ENCODE measurements around the gene GH2.
A peak's percentile ranks its signal among the peaks of the same experiment; 100 is the strongest.
"Not testable (repeated sequence)": the region's sequence is repeated elsewhere in the genome, so short reads cannot be mapped to it uniquely, and the experiment has no call there.

GH2 gene

GRCh38 chr17:63880706-63881105 is 1.0 kb downstream of the GH2 start:
- Histone ChIP-seq H3K4me2 (ENCODE audit: low read length) (no peak overlapping the region), H3K27me3 (ENCODE audit: insufficient read depth, low read length) (peaks cover 7% of the 10 kb centered on the region), H3K9me3 (ENCODE audit: low read length) (no peaks in the 10 kb centered on the region), H3K27ac (ENCODE audit: low read depth, low read length, poor library complexity, severe bottlenecking) (no peak overlapping the region), H3K4me1 (ENCODE audit: insufficient read depth, low read length, severe bottlenecking) (no peaks in the 10 kb centered on the region), H3K9me2 (ENCODE audit: low read depth, low read length) (no peaks in the 10 kb centered on the region), H3K9ac (ENCODE audit: low read length) (no peak overlapping the region), H2AFZ (ENCODE audit: low read length) (no peak overlapping the region), H4K20me1 (ENCODE audit: insufficient read depth, low read length) (no peaks in the 10 kb centered on the region), H3F3A (ENCODE audit: insufficient read depth, low read length) (no peaks in the 10 kb centered on the region), H3K79me2 (ENCODE audit: insufficient read depth, low read length) (no peaks in the 10 kb centered on the region), H3K36me3 (ENCODE audit: insufficient read depth, low read length) (no peaks in the 10 kb centered on the region), H3K4me3 (ENCODE audit: low read depth, low read length, poor library complexity, severe bottlenecking) (no peak overlapping the region)
- TF ChIP-seq EZH2 (IDR thresholded peaks at IDR 0.05; ENCODE audit: borderline replicate concordance, low read length) (no peak), CTCF (IDR thresholded peaks at IDR 0.05; ENCODE audit: low read length) (no peak)

GRCh38 chr17:63878413-63878812 is 3.3 kb downstream of the GH2 start:
- not testable (repeated sequence) for H3K27me3 ChIP-seq (ENCODE audit: insufficient read depth, low read length); H3K9me3 ChIP-seq (ENCODE audit: low read length); H3K36me3 ChIP-seq (ENCODE audit: insufficient read depth, low read length); H4K20me1 ChIP-seq (ENCODE audit: insufficient read depth, low read length); H3K4me3 ChIP-seq (ENCODE audit: low read depth, low read length, poor library complexity, severe bottlenecking); H3F3A ChIP-seq (ENCODE audit: insufficient read depth, low read length); H3K27ac ChIP-seq (ENCODE audit: low read depth, low read length, poor library complexity, severe bottlenecking); H3K79me2 ChIP-seq (ENCODE audit: insufficient read depth, low read length); H2AFZ ChIP-seq (ENCODE audit: low read length); H3K9me2 ChIP-seq (ENCODE audit: low read depth, low read length); H3K9ac ChIP-seq (ENCODE audit: low read length); H3K4me1 ChIP-seq (ENCODE audit: insufficient read depth, low read length, severe bottlenecking)
- peak overlapping the region; percentile 24; the same call in 1 of the 2 replicates for H3K4me2 ChIP-seq (ENCODE audit: low read length)

GRCh38 chr17:63874693-63875092 is 7.1 kb downstream of the GH2 start:
- H3K27ac ChIP-seq (ENCODE audit: low read depth, low read length, poor library complexity, severe bottlenecking); H3K9me2 ChIP-seq (ENCODE audit: low read depth, low read length); H3K27me3 ChIP-seq (ENCODE audit: insufficient read depth, low read length); H3K4me1 ChIP-seq (ENCODE audit: insufficient read depth, low read length, severe bottlenecking); H3K79me2 ChIP-seq (ENCODE audit: insufficient read depth, low read length); H4K20me1 ChIP-seq (ENCODE audit: insufficient read depth, low read length); H3K9me3 ChIP-seq (ENCODE audit: low read length); H3K9ac ChIP-seq (ENCODE audit: low read length); H3F3A ChIP-seq (ENCODE audit: insufficient read depth, low read length); H3K4me2 ChIP-seq (ENCODE audit: low read length); H3K4me3 ChIP-seq (ENCODE audit: low read depth, low read length, poor library complexity, severe bottlenecking); H3K36me3 ChIP-seq (ENCODE audit: insufficient read depth, low read length); H2AFZ ChIP-seq (ENCODE audit: low read length): not testable (repeated sequence)

- not testable (repeated sequence) for H2AFZ ChIP-seq (ENCODE audit: low read length); H3K9me2 ChIP-seq (ENCODE audit: low read depth, low read length); H3K27ac ChIP-seq (ENCODE audit: low read depth, low read length, poor library complexity, severe bottlenecking); H3K9me3 ChIP-seq (ENCODE audit: low read length); H3F3A ChIP-seq (ENCODE audit: insufficient read depth, low read length); H3K27me3 ChIP-seq (ENCODE audit: insufficient read depth, low read length); H3K36me3 ChIP-seq (ENCODE audit: insufficient read depth, low read length); H4K20me1 ChIP-seq (ENCODE audit: insufficient read depth, low read length); H3K4me1 ChIP-seq (ENCODE audit: insufficient read depth, low read length, severe bottlenecking); H3K4me3 ChIP-seq (ENCODE audit: low read depth, low read length, poor library complexity, severe bottlenecking); H3K79me2 ChIP-seq (ENCODE audit: insufficient read depth, low read length); H3K9ac ChIP-seq (ENCODE audit: low read length); H3K4me2 ChIP-seq (ENCODE audit: low read length)
These were observed 7.6 kb downstream of the GH2 start for GRCh38 chr17:63874061-63874626.

- not testable (repeated sequence) for H3K27ac ChIP-seq (ENCODE audit: low read depth, low read length, poor library complexity, severe bottlenecking); H3F3A ChIP-seq (ENCODE audit: insufficient read depth, low read length); H4K20me1 ChIP-seq (ENCODE audit: insufficient read depth, low read length); H3K27me3 ChIP-seq (ENCODE audit: insufficient read depth, low read length); H3K9me3 ChIP-seq (ENCODE audit: low read length); H3K9ac ChIP-seq (ENCODE audit: low read length); H3K4me3 ChIP-seq (ENCODE audit: low read depth, low read length, poor library complexity, severe bottlenecking); H3K36me3 ChIP-seq (ENCODE audit: insufficient read depth, low read length); H3K4me1 ChIP-seq (ENCODE audit: insufficient read depth, low read length, severe bottlenecking); H3K79me2 ChIP-seq (ENCODE audit: insufficient read depth, low read length); H2AFZ ChIP-seq (ENCODE audit: low read length); H3K9me2 ChIP-seq (ENCODE audit: low read depth, low read length); H3K4me2 ChIP-seq (ENCODE audit: low read length)
These were observed 8.2 kb downstream of the GH2 start, which contains the start of gene CSH2 for GRCh38 chr17:63873577-63873976. CSH2 (minus strand) TSS chr17:63873677; CDS start chr17:63873614, 63 bp downstream.

GRCh38 chr17:63871646-63872365 is 9.9 kb downstream of the GH2 start:
- not testable (repeated sequence) for H3K27ac ChIP-seq (ENCODE audit: low read depth, low read length, poor library complexity, severe bottlenecking); H3K9ac ChIP-seq (ENCODE audit: low read length); H3K4me3 ChIP-seq (ENCODE audit: low read depth, low read length, poor library complexity, severe bottlenecking); H3K79me2 ChIP-seq (ENCODE audit: insufficient read depth, low read length); H3K4me1 ChIP-seq (ENCODE audit: insufficient read depth, low read length, severe bottlenecking); H3K27me3 ChIP-seq (ENCODE audit: insufficient read depth, low read length); H2AFZ ChIP-seq (ENCODE audit: low read length); H4K20me1 ChIP-seq (ENCODE audit: insufficient read depth, low read length); H3K9me2 ChIP-seq (ENCODE audit: low read depth, low read length); H3F3A ChIP-seq (ENCODE audit: insufficient read depth, low read length); H3K36me3 ChIP-seq (ENCODE audit: insufficient read depth, low read length); H3K4me2 ChIP-seq (ENCODE audit: low read length); H3K9me3 ChIP-seq (ENCODE audit: low read length)

GRCh38 chr17:63870292-63870665 is 11.5 kb downstream of the GH2 start:
- not testable (repeated sequence) for H3K4me1 ChIP-seq (ENCODE audit: insufficient read depth, low read length, severe bottlenecking); H3K79me2 ChIP-seq (ENCODE audit: insufficient read depth, low read length); H3K9me2 ChIP-seq (ENCODE audit: low read depth, low read length); H3K27me3 ChIP-seq (ENCODE audit: insufficient read depth, low read length); H4K20me1 ChIP-seq (ENCODE audit: insufficient read depth, low read length); H3K27ac ChIP-seq (ENCODE audit: low read depth, low read length, poor library complexity, severe bottlenecking); H3K4me3 ChIP-seq (ENCODE audit: low read depth, low read length, poor library complexity, severe bottlenecking); H3K36me3 ChIP-seq (ENCODE audit: insufficient read depth, low read length); H3K9me3 ChIP-seq (ENCODE audit: low read length); H3F3A ChIP-seq (ENCODE audit: insufficient read depth, low read length); H2AFZ ChIP-seq (ENCODE audit: low read length); H3K9ac ChIP-seq (ENCODE audit: low read length); H3K4me2 ChIP-seq (ENCODE audit: low read length)

Measured in OCI-LY1 (cell line).